BJ (cell line): Measurements from ENCODE around the gene ELL. TPM values are rescaled to one million over a fixed set of nuclear protein-coding genes. Genes with fewer than 3 reads are reported as not detected.

Experiments used
- CTCF ChIA-PET: fragments of 350-600 bp; formaldehyde crosslinking; extraction: SDS; loops from one replicate; lab custom pipeline; 2021; ENCODE audit warnings: antibody characterized with exemption, inconsistent platforms; lab: Yijun Ruan, JAX
- POLR2A ChIA-PET: fragments of 300-600 bp; sonication (Branson Sonifier 250); formaldehyde crosslinking; extraction: SDS; loops from one replicate; lab custom pipeline; 2021; ENCODE audit warnings: antibody characterized with exemption; lab: Charles Lee
- DNase-seq: peaks from one replicate; pipeline ENCODE4 v3.0.0-alpha.2; 2011; ENCODE audit warnings: low read depth
- H3K27me3 ChIP-seq: 2 replicates; pipeline ENCODE4 v1.6.0; 2011; ENCODE audit warnings: low read length; ENCODE audit not compliant: control insufficient read depth, insufficient read depth
- H3K36me3 ChIP-seq: 2 replicates; pipeline ENCODE4 v1.5.1; 2011; ENCODE audit warnings: low read length; ENCODE audit not compliant: control insufficient read depth, insufficient read depth
- H3K4me3 ChIP-seq: 2 replicates; pipeline ENCODE4 v1.5.1; 2011; ENCODE audit warnings: low read depth, mild to moderate bottlenecking, control low read depth, low read length
- polyA plus RNA-seq: library from polyadenylated mRNA; depleted of rRNA; stranded (reverse); fragments of >200 nt; gene quantifications from 2 replicates; pipeline ENCODE4 v1.2.3, GENCODE V29; 2011
- TF ChIP-seq, protein P1 (sequence below): IDR thresholded peaks from 2 replicates; pipeline ENCODE4 v1.5.1; 2011; ENCODE audit warnings: low read depth, mild to moderate bottlenecking, control low read depth, inconsistent platforms, low read length, moderate library complexity; ENCODE audit not compliant: insufficient read depth

The ELL gene
- polyA plus RNA-seq, 1 experiment: 10.2 TPM

GRCh38 chr19:18422530-18423191 lies 99.2 kb downstream of the ELL start:
- ChIA-PET CTCF (interaction anchor here (1.1 to 1.7 kb wide), 3 partner anchors 29 to 493 kb away, joined by 3 to 4 read pairs (median 3); no protein-coding TSS in a partner anchor), POLR2A (no interaction called here)
- peaks cover 5% of the 10 kb centered on the region; the same call in 1 of the 2 replicates for H3K36me3 ChIP-seq
- no peak overlapping the region for H3K4me3 ChIP-seq
- no peak for DNase-seq
- TF ChIP-seq, protein P1, sequence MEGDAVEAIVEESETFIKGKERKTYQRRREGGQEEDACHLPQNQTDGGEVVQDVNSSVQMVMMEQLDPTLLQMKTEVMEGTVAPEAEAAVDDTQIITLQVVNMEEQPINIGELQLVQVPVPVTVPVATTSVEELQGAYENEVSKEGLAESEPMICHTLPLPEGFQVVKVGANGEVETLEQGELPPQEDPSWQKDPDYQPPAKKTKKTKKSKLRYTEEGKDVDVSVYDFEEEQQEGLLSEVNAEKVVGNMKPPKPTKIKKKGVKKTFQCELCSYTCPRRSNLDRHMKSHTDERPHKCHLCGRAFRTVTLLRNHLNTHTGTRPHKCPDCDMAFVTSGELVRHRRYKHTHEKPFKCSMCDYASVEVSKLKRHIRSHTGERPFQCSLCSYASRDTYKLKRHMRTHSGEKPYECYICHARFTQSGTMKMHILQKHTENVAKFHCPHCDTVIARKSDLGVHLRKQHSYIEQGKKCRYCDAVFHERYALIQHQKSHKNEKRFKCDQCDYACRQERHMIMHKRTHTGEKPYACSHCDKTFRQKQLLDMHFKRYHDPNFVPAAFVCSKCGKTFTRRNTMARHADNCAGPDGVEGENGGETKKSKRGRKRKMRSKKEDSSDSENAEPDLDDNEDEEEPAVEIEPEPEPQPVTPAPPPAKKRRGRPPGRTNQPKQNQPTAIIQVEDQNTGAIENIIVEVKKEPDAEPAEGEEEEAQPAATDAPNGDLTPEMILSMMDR: no peak
- no peaks in the 10 kb centered on the region for H3K27me3 ChIP-seq

- POLR2A ChIA-PET: no interaction called here
- Histone ChIP-seq H3K36me3 (peaks cover 2% of the 10 kb centered on the region; the same call in 1 of the 2 replicates), H3K4me3 (no peak overlapping the region), H3K27me3 (no peaks in the 10 kb centered on the region)
- DNase-seq: no peak
- TF ChIP-seq, protein P1: no peak
- CTCF ChIA-PET: interaction anchor here (1.4 kb wide), 1 partner anchor 72 kb away, joined by 5 read pairs; no protein-coding TSS in a partner anchor
Observed at GRCh38 chr19:18421371-18421959, 100.4 kb downstream of the ELL start.

DNA sequence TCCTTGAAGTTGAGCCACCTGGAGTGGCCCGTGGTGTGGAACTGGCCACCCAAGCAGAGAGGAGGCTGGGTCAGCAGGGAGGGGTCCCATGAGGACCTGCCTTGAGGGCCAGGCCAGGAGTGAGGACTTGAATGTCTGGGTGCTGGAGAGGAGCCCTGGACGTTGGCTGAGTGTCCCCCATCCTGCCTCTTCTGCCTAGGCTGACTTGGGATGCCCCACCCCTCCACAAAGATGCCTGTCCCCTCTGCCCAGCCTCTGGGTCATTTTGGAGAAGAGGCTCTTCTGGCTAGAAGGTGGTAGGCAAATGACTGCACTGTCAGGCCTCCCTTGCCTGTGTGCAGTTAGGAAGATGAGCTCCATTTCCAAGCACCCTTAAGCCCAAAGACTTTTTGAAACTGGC lies 100.9 kb downstream of the ELL start:
- TF ChIP-seq, protein P1: no peak
- ChIA-PET CTCF (interaction anchor here (1.2 to 1.4 kb wide), 3 partner anchors 19 to 71 kb away, joined by 3 to 5 read pairs (median 5); no protein-coding TSS in a partner anchor), POLR2A (no interaction called here)

DNA sequence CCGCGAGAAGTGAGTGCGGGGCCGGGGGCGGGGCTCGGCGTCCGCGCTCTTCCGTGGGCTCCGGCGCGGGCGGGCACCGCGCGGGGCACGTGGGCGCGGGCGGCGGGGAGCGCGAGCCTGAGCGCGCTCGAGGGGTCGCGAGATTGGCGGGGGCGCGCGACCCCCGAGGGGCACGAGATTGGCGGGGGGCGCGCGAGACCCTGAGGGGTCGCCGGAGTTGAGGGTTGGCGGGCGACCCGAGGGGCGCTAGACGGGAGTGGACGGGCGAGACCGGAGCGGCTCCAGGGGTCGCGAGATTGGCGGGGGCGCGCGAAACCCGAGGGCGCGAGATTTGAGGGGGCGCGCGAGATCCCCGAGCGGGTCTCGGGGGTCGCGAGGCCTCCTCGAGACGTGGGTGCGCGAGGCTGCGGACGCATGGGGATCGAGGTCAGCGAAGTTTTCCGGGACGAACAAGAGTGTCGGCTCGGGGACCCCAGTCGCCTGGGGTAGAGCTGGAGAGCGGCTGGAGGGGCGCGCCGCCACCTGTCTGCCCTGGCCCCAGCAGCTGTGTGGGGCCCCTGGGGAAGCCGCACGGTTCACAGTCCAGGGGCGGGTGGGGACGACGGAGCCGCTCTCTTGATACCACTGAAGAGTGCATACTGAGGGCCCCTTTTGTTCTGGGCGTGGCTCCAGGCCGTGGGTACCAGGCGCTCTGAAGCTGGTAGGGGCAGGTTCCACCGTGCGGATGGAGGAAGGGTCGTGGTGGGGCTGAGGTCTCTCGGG lies 102.0 kb downstream of the ELL start:
- ChIA-PET POLR2A (no interaction called here), CTCF (interaction anchor here (0.6 to 12.0 kb wide), 11 partner anchors 10 to 207 kb away, joined by 3 to 101 read pairs (median 4); partner anchors contain the start of gene GDF15)
- Histone ChIP-seq H3K27me3 (no peaks in the 10 kb centered on the region), H3K36me3 (peaks cover 2% of the 10 kb centered on the region; the same call in 1 of the 2 replicates), H3K4me3 (peak overlapping the region; percentile 87)
- TF ChIP-seq, protein P1: no peak
- DNase-seq: no peak

More for the DNA sequence above, 100.9 kb downstream of the ELL start:
- Histone ChIP-seq H3K36me3 (peaks cover 2% of the 10 kb centered on the region; the same call in 1 of the 2 replicates), H3K4me3 (peak overlapping the region; percentile 87), H3K27me3 (no peaks in the 10 kb centered on the region)
- DNase-seq: no peak
